Large intestine (tissue), 12 donors: Measurements from ENCODE around the gene STAM. TPM values are rescaled to one million over a fixed set of nuclear protein-coding genes. Genes with fewer than 3 reads are reported as not detected.

ENCODE experiments used
- DNase-seq, 2 donors: peaks; one replicate each; pipeline versions ENCODE4 v3.0.0 to v3.0.0-alpha.2; 2013
- H3K27ac ChIP-seq: one replicate; pipeline ENCODE4 v1.5.1; 2013; ENCODE audit warnings: low read length
- H3K27me3 ChIP-seq: 2 replicates; pipeline ENCODE4 v1.6.1; 2013; ENCODE audit warnings: low read length; ENCODE audit not compliant: control insufficient read depth, insufficient read depth
- H3K36me3 ChIP-seq: 2 replicates; pipeline ENCODE4 v1.6.1; 2013; ENCODE audit warnings: low read length; ENCODE audit not compliant: control insufficient read depth, insufficient read depth
- H3K4me1 ChIP-seq: one replicate; pipeline ENCODE4 v1.6.1; 2013; ENCODE audit warnings: low read length; ENCODE audit not compliant: control insufficient read depth, insufficient read depth
- H3K4me3 ChIP-seq: one replicate; pipeline ENCODE4 v1.5.1; 2013; ENCODE audit warnings: low read length
- H3K9me3 ChIP-seq: one replicate; pipeline ENCODE4 v1.6.1; 2013; ENCODE audit warnings: mild to moderate bottlenecking, low read depth, low read length, moderate library complexity; ENCODE audit not compliant: control insufficient read depth
- WGBS: methylation state at CpG from one replicate; pipeline ENCODE4 v1.1.5; 2013; ENCODE audit warnings: low lambda C conversion rate; ENCODE audit not compliant: insufficient coverage; 5-methylcytosine and 5-hydroxymethylcytosine counted together
- long read RNA-seq, 11 donors: transcript quantifications; one replicate each; lab custom pipeline, GENCODE V29; 2026
- polyA plus RNA-seq: library from polyadenylated mRNA; unstranded; fragments of 120-200 nt; gene quantifications from one replicate; pipeline ENCODE4 v1.2.1, GENCODE V29; 2013

STAM gene
- 18.7 TPM for polyA plus RNA-seq
- long read RNA-seq, donor 1, partial matches to known transcripts = 0 of 3 reads
- long read RNA-seq, donor 1, other reads (novel, unspliced or antisense) = 0 of 3 reads
- long read RNA-seq, donor 2, partial matches to known transcripts = 0 of 4 reads
- long read RNA-seq, donor 2, other reads (novel, unspliced or antisense) = 0 of 4 reads
- long read RNA-seq, donor 3 = 0 reads
- long read RNA-seq, donor 4, partial matches to known transcripts = 0 of 1 reads
- long read RNA-seq, donor 4, other reads (novel, unspliced or antisense) = 0 of 1 reads
- long read RNA-seq, donor 5, partial matches to known transcripts = 0 of 4 reads
- long read RNA-seq, donor 5, other reads (novel, unspliced or antisense) = 0 of 4 reads
- long read RNA-seq, donor 6, partial matches to known transcripts = 5 of 6 reads
- long read RNA-seq, donor 6, other reads (novel, unspliced or antisense) = 0 of 6 reads
- long read RNA-seq, donor 7, partial matches to known transcripts = 0 of 1 reads
- long read RNA-seq, donor 7, other reads (novel, unspliced or antisense) = 0 of 1 reads
- long read RNA-seq, donor 8, partial matches to known transcripts = 0 of 2 reads
- long read RNA-seq, donor 8, other reads (novel, unspliced or antisense) = 0 of 2 reads
- long read RNA-seq, donor 9, partial matches to known transcripts = 0 of 4 reads
- long read RNA-seq, donor 9, other reads (novel, unspliced or antisense) = 0 of 4 reads
- long read RNA-seq, donor 10, partial matches to known transcripts = 0 of 4 reads
- long read RNA-seq, donor 10, other reads (novel, unspliced or antisense) = 0 of 4 reads
- long read RNA-seq, donor 11, partial matches to known transcripts = 0 of 2 reads
- long read RNA-seq, donor 11, other reads (novel, unspliced or antisense) = 0 of 2 reads

GRCh38 chr10:17643755-17644484 lies at the start of gene STAM:
Gene STAM (plus strand): TSS chr10:17644151. CDS start chr10:17644340, 189 bp downstream.
- WGBS = 0% methylated on average over 1 of the region's 37 CpGs
- peak; percentile 90 to 95 for DNase-seq
- Histone ChIP-seq H3K4me3 (peak within 1 kb of the TSS; percentile 70), H3K9me3 (no peaks in the 10 kb centered on the region), H3K27ac (peak within 1 kb of the TSS; percentile 92), H3K4me1 (peaks cover 11% of the 10 kb centered on the region), H3K36me3 (no peaks in the 10 kb centered on the region), H3K27me3 (no peaks in the 10 kb centered on the region)

DNA sequence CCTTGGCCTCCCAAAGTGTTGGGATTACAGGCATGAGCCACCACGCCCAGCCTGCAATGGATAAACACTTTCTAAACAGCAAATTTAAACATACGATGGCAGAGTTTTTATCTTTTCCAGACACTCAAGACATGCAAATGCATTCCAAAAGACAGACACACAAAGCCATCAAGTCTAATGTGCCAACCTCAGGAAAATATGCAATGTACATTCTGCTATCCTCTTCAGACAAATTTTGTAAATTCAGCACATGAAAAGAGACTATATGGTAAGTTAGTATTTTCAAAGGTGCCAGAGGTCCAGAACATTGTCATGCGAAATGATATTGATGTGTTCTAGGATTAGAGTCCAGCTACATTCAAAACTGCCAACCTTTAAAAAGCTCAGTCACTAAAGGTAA lies 46.6 kb upstream of the STAM start:
- Histone ChIP-seq H3K27ac (no peak overlapping the region), H3K27me3 (no peaks in the 10 kb centered on the region), H3K36me3 (no peaks in the 10 kb centered on the region), H3K4me3 (no peak overlapping the region), H3K9me3 (no peaks in the 10 kb centered on the region), H3K4me1 (no peaks in the 10 kb centered on the region)
- no peak for DNase-seq
- WGBS = no CpG with 5 or more reads among the region's 3 CpGs

DNA sequence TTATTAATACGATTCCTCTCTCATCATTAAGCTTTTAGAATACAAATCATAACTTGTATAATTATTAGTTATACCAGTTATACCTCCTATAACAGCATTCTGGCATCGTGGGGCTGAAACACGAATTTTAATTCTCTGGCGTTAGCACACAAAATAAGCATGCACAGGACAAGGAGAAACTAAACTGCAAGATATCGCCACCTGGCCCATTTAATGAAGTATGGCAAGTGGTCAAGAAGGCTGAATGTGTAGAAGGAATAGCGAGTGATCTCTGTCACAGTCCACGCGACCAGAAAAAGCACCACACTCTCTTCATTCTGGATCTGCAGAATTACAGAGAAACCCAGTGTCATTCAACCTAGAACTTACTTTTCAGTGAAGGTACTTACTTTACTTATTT lies 44.9 kb upstream of the STAM start:
- H3K9me3 ChIP-seq = no peaks in the 10 kb centered on the region
- H3K27me3 ChIP-seq = no peaks in the 10 kb centered on the region
- no peak for DNase-seq
- no peak overlapping the region for H3K4me3 ChIP-seq
- H3K36me3 ChIP-seq = no peaks in the 10 kb centered on the region
- WGBS = 86% methylated on average over 1 of the region's 8 CpGs
- no peak overlapping the region for H3K27ac ChIP-seq
- H3K4me1 ChIP-seq = no peaks in the 10 kb centered on the region

GRCh38 chr10:17605936-17606335 lies 38.0 kb upstream of the STAM start:
- WGBS = 95% methylated on average over 6 of the region's 6 CpGs
- no peak overlapping the region for H3K27ac ChIP-seq
- no peaks in the 10 kb centered on the region for H3K27me3 ChIP-seq
- no peak overlapping the region for H3K4me3 ChIP-seq
- no peaks in the 10 kb centered on the region for H3K9me3 ChIP-seq
- no peaks in the 10 kb centered on the region for H3K4me1 ChIP-seq
- H3K36me3 ChIP-seq = no peaks in the 10 kb centered on the region
- no peak for DNase-seq

DNA sequence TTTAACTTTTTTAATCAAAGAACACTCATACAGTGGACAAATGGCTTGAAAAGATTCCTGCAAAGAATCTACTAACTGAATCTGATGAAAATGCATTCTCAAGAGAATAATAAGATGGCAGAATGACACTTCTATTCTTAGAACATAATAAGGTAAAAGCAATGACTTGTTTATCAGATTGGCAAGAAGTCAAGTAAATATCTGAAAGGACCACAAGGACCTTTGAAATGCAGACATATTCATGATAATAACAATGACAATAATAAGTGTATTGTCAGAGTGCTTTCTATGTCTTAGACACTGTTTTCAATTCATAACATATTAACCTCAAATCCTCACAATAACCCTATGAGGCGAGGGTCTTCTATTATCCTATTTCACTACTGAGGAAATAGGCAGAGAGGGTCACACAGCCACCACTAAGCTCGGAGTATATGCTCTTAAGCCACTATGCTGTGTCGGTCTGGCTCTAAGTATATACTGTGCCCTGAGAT lies 37.4 kb upstream of the STAM start:
- no CpG with 5 or more reads among the region's 3 CpGs for WGBS
- Histone ChIP-seq H3K36me3 (no peaks in the 10 kb centered on the region), H3K4me1 (no peaks in the 10 kb centered on the region), H3K27me3 (no peaks in the 10 kb centered on the region), H3K9me3 (no peaks in the 10 kb centered on the region), H3K27ac (no peak overlapping the region), H3K4me3 (no peak overlapping the region)
- no peak for DNase-seq

DNA sequence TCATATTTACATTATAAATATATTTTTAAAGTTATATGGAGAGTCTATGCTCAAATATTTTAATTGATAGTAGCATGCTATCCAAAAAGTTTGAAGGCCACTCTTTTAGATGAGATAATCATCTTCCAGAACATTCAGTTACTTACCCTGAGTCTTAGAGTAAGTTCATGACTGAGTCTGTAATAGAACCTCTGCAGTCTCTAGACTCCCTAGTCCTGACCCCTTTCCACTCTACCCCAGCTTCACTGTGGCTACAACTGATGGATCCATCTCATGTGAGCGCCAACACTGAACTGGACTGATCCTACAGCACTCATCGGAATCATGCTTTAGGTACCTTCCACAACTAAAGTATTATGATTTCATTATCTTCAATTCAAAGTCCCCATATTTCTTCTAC lies 36.9 kb upstream of the STAM start:
- H3K4me3 ChIP-seq = no peak overlapping the region
- H3K4me1 ChIP-seq = no peaks in the 10 kb centered on the region
- no peaks in the 10 kb centered on the region for H3K27me3 ChIP-seq
- no peaks in the 10 kb centered on the region for H3K36me3 ChIP-seq
- H3K27ac ChIP-seq = no peak overlapping the region
- no CpG with 5 or more reads among the region's 2 CpGs for WGBS
- no peaks in the 10 kb centered on the region for H3K9me3 ChIP-seq
- DNase-seq = no peak

DNA sequence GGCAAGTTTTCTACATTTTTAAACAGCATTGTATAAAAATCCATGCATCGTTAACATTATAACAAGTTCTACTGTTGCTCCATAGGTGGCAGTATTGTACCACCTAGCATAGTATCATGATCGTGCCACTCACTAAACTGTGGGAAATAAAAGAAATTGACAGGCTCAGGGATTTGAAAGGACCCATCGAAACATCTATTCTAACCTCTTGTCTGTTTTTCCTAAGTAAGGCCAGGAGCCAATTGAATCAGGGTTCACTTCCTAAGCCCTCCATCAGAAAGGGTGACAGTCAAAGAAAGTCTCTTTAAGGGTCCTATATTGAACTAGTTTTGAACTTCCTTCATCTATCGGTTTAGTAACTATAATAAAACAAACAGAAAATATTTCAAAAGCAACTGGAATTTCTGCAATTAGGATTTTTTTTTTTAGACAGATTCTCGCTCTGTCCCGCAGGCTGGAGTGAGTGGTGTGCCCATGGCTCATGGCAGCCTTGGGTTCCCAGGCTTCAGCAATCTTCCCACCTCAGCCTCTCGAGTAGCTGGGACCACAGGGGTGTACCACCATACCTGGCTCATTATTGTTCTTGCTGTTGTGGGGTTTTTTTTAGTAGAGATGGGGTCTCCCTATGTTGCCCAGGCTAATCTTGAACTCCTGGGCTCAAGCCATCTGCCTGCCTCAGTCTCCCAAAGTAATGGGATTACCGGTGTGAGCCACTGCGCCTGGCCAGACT lies 36.2 kb upstream of the STAM start:
- Histone ChIP-seq H3K36me3 (no peaks in the 10 kb centered on the region), H3K4me3 (no peak overlapping the region), H3K27me3 (no peaks in the 10 kb centered on the region), H3K4me1 (no peaks in the 10 kb centered on the region), H3K27ac (no peak overlapping the region), H3K9me3 (no peaks in the 10 kb centered on the region)
- 100% methylated on average over 1 of the region's 9 CpGs for WGBS
- peak; percentile 24 to 39 for DNase-seq

GRCh38 chr10:17609523-17610079 lies 34.4 kb upstream of the STAM start:
- DNase-seq = no peak
- 100% methylated on average over 2 of the region's 13 CpGs for WGBS
- Histone ChIP-seq H3K4me1 (no peaks in the 10 kb centered on the region), H3K27me3 (no peaks in the 10 kb centered on the region), H3K9me3 (no peaks in the 10 kb centered on the region), H3K27ac (no peak overlapping the region), H3K4me3 (no peak overlapping the region), H3K36me3 (no peaks in the 10 kb centered on the region)

DNA sequence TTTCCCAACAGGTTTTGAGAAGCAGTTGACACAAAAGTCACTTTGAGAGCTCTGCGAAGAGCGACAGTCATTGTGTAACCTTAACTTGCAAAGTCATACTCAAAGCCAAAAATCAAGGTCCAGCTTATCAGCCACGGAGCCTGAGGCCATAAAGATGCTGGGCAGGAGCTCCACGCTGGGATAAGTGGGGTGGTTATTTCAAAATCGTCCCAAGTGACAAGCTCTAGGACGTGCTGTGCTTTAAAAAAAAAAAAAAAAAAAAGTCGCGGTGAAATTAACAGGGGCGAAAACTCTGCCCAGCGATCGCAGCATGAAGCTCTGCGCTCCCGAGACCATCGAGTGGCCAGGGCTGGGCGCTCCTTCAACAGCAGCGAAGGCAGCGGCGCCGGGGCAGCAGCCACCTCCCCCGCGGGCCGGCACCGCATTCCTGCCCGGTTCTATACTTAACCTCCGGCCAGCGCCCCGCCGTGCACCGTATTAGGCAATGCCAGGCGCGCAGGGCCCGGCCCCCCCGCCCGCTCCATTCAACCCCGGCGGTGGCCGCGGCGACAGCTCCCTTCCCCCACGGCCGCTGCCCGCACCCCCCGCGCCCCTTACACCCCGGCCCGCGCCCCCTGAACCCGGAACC lies 27.4 kb upstream of the STAM start:
- Histone ChIP-seq H3K4me3 (peak overlapping the region; percentile 47), H3K4me1 (no peaks in the 10 kb centered on the region), H3K27ac (peak overlapping the region; percentile 23), H3K9me3 (no peaks in the 10 kb centered on the region), H3K27me3 (no peaks in the 10 kb centered on the region), H3K36me3 (no peaks in the 10 kb centered on the region)
- WGBS = no CpG with 5 or more reads among the region's 48 CpGs
- peak; percentile 42 to 72 for DNase-seq
